H9 (cell line): ENCODE measurements around the gene ANKRD52. TPM values are rescaled to one million over a fixed set of nuclear protein-coding genes. Genes with fewer than 3 reads are reported as not detected.

Experiments
- DNase-seq: peaks from one replicate; pipeline ENCODE4 v3.0.0-alpha.2; 2017
- H2AFZ ChIP-seq: one replicate; pipeline ENCODE4 v1.6.1; 2013; ENCODE audit warnings: mild to moderate bottlenecking, low read length, control low read depth, moderate library complexity
- H2AK5ac ChIP-seq: 2 replicates; pipeline ENCODE4 v1.6.1; 2013; ENCODE audit warnings: low read length, control low read depth, mixed read lengths; ENCODE audit not compliant: insufficient read length
- H2BK120ac ChIP-seq: one replicate; pipeline ENCODE4 v1.6.1; 2013; ENCODE audit warnings: low read depth, mild to moderate bottlenecking, low read length, control low read depth, inconsistent platforms; ENCODE audit not compliant: poor library complexity, severe bottlenecking
- H2BK12ac ChIP-seq: 2 replicates; pipeline ENCODE4 v1.6.1; 2013; ENCODE audit warnings: low read length, control low read depth, mixed read lengths, low read depth; ENCODE audit not compliant: insufficient read length
- H2BK15ac ChIP-seq: 2 replicates; pipeline ENCODE4 v1.6.1; 2013; ENCODE audit warnings: low read depth, low read length, control low read depth
- H2BK20ac ChIP-seq: one replicate; pipeline ENCODE4 v1.6.1; 2013; ENCODE audit warnings: low read depth, mild to moderate bottlenecking, low read length, control low read depth, inconsistent platforms; ENCODE audit not compliant: poor library complexity, severe bottlenecking
- H2BK5ac ChIP-seq: 2 replicates; pipeline ENCODE4 v1.6.1; 2013; ENCODE audit warnings: low read length, control low read depth, mixed read lengths; ENCODE audit not compliant: insufficient read length
- H3K14ac ChIP-seq: 2 replicates; pipeline ENCODE4 v1.6.1; 2013; ENCODE audit warnings: low read length, control low read depth; ENCODE audit not compliant: insufficient read depth
- H3K18ac ChIP-seq: 2 replicates; pipeline ENCODE4 v1.6.1; 2013; ENCODE audit warnings: low read depth, mild to moderate bottlenecking, mixed read lengths, low read length, control low read depth; ENCODE audit not compliant: insufficient read length
- H3K23ac ChIP-seq: 2 replicates; pipeline ENCODE4 v1.6.1; 2013; ENCODE audit warnings: low read length, control low read depth, mixed read lengths, low read depth; ENCODE audit not compliant: insufficient read length
- H3K23me2 ChIP-seq: 2 replicates; pipeline ENCODE4 v1.6.1; 2013; ENCODE audit warnings: low read depth, mild to moderate bottlenecking, mixed read lengths, low read length, control low read depth; ENCODE audit not compliant: insufficient read length, poor library complexity, severe bottlenecking
- H3K27ac ChIP-seq: 2 replicates; pipeline ENCODE4 v1.5.1; 2013; ENCODE audit warnings: low read length, control low read depth, mixed read lengths, low read depth; ENCODE audit not compliant: insufficient read length
- H3K27me3 ChIP-seq: 2 replicates; pipeline ENCODE4 v1.6.1; 2013; ENCODE audit warnings: low read length, control low read depth, inconsistent platforms; ENCODE audit not compliant: insufficient read depth
- H3K4ac ChIP-seq: 2 replicates; pipeline ENCODE4 v1.6.1; 2013; ENCODE audit warnings: low read depth, mild to moderate bottlenecking, control low read depth, inconsistent platforms, low read length, moderate library complexity
- H3K4me1 ChIP-seq: 2 replicates; pipeline ENCODE4 v1.6.1; 2013; ENCODE audit warnings: low read length, control low read depth, inconsistent platforms; ENCODE audit not compliant: insufficient read depth
- H3K4me2 ChIP-seq: 2 replicates; pipeline ENCODE4 v1.6.1; 2013; ENCODE audit warnings: low read length, control low read depth, mixed read lengths; ENCODE audit not compliant: insufficient read length, insufficient read depth
- H3K56ac ChIP-seq: 2 replicates; pipeline ENCODE4 v1.6.1; 2013; ENCODE audit warnings: low read depth, mild to moderate bottlenecking, mixed read lengths, low read length, control low read depth; ENCODE audit not compliant: insufficient read length
- H3K79me1 ChIP-seq: 2 replicates; pipeline ENCODE4 v1.6.1; 2013; ENCODE audit warnings: low read depth, mild to moderate bottlenecking, moderate library complexity, low read length, control low read depth, inconsistent platforms; ENCODE audit not compliant: insufficient read depth, poor library complexity, severe bottlenecking
- H3K79me2 ChIP-seq: 2 replicates; pipeline ENCODE4 v1.6.1; 2013; ENCODE audit warnings: low read length, control low read depth, inconsistent platforms; ENCODE audit not compliant: insufficient read depth
- H3K9ac ChIP-seq: 2 replicates; pipeline ENCODE4 v1.6.1; 2013; ENCODE audit warnings: low read length, control low read depth, mixed read lengths; ENCODE audit not compliant: insufficient read length; ENCODE audit errors: extremely low read depth
- H3K9me3 ChIP-seq: one replicate; pipeline ENCODE4 v1.6.1; 2013; ENCODE audit warnings: low read depth, low read length, inconsistent platforms; ENCODE audit not compliant: control insufficient read depth
- H3T11ph ChIP-seq: one replicate; pipeline ENCODE4 v1.6.1; 2013; ENCODE audit warnings: mild to moderate bottlenecking, low read length, control low read depth, inconsistent platforms
- H4K20me1 ChIP-seq: one replicate; pipeline ENCODE4 v1.6.1; 2013; ENCODE audit not compliant: control insufficient read depth, insufficient read length, insufficient read depth
- H4K5ac ChIP-seq: 2 replicates; pipeline ENCODE4 v1.6.1; 2013; ENCODE audit warnings: low read depth, mild to moderate bottlenecking, mixed read lengths, low read length, control low read depth; ENCODE audit not compliant: insufficient read length
- H4K8ac ChIP-seq: replicated peaks from 2 replicates; pipeline ENCODE4 v1.6.1; 2013; ENCODE audit warnings: low read length, control low read depth, mixed read lengths, low read depth; ENCODE audit not compliant: insufficient read length
- H4K91ac ChIP-seq: 2 replicates; pipeline ENCODE4 v1.6.1; 2013; ENCODE audit warnings: low read depth, mild to moderate bottlenecking, moderate library complexity, mixed read lengths, low read length, control low read depth; ENCODE audit not compliant: insufficient read length
- H3K27ac Mint-ChIP-seq, 3 experiments: 2 replicates in 2 of 3; 3 replicates in 1 of 3; pipeline ENCODE4 v1.8.0; 2020 to 2021; ENCODE audit warnings: mixed read lengths in 3 of 3, mild to moderate bottlenecking in 1 of 3, moderate library complexity in 1 of 3
- H3K27me3 Mint-ChIP-seq: 2 replicates; pipeline ENCODE4 v1.8.0; 2021; ENCODE audit warnings: low read depth, mild to moderate bottlenecking, moderate library complexity, mixed read lengths
- H3K36me3 Mint-ChIP-seq, 3 experiments: 2 replicates in 2 of 3; 3 replicates in 1 of 3; pipeline ENCODE4 v1.8.0; 2020 to 2021; ENCODE audit warnings: low read depth in 3 of 3, mixed read lengths in 3 of 3; ENCODE audit not compliant: insufficient read depth in 1 of 3
- H3K4me1 Mint-ChIP-seq, 2 experiments: 2 replicates each; pipeline ENCODE4 v1.8.0; 2020; ENCODE audit warnings: mixed read lengths in 2 of 2
- H3K4me3 Mint-ChIP-seq, 2 experiments: 2 replicates in 1 of 2; 3 replicates in 1 of 2; pipeline ENCODE4 v1.8.0; 2020 to 2021; ENCODE audit warnings: mild to moderate bottlenecking in 2 of 2, mixed read lengths in 2 of 2, moderate library complexity in 1 of 2
- H3K9me3 Mint-ChIP-seq, 2 experiments: 2 replicates in 1 of 2; 3 replicates in 1 of 2; pipeline ENCODE4 v1.8.0; 2020; ENCODE audit warnings: mild to moderate bottlenecking in 2 of 2, mixed read lengths in 2 of 2, moderate library complexity in 1 of 2
- CTCF ChIP-seq: fragments of 200-600 bp; sonication (generic); conservative IDR thresholded peaks from 3 replicates; pipeline ENCODE4 v1.8.0; 2021; ENCODE audit warnings: antibody characterized with exemption, mild to moderate bottlenecking
- WGBS: extraction: QIAGEN DNeasy Blood & Tissue Kit; methylation state at CpG from one replicate; pipeline ENCODE4 v1.1.7; 2013; ENCODE audit warnings: missing lambda C conversion rate, low lambda C conversion rate, mixed read lengths; ENCODE audit not compliant: insufficient read length; ENCODE audit errors: extremely low coverage; 5-methylcytosine and 5-hydroxymethylcytosine counted together
- total RNA-seq: library from RNA; stranded (reverse); gene quantifications from 2 replicates; pipeline ENCODE4 v1.2.1, GENCODE V29; 2021

The ANKRD52 gene
- total RNA-seq, 1 experiment from 2014 or later: 33.4 TPM

GRCh38 chr12:56298828-56299227, 40.6 kb upstream of the ANKRD52 start:
- peaks cover 15% of the 10 kb centered on the region; the same call in 1 of the 2 replicates for H3K79me2 ChIP-seq
- peaks cover 15% of the 10 kb centered on the region for H3K79me1 ChIP-seq
- H3K27ac ChIP-seq: no peak overlapping the region
- H2BK20ac ChIP-seq: no peak overlapping the region
- H4K91ac ChIP-seq: no peak overlapping the region
- no peaks in the 10 kb centered on the region for H3K9me3 Mint-ChIP-seq
- no peak overlapping the region for H3K18ac ChIP-seq
- no peak overlapping the region for H3T11ph ChIP-seq
- H3K27ac Mint-ChIP-seq: no peak overlapping the region
- peaks cover 15 to 19% of the 10 kb centered on the region in 2 experiments for H3K4me1 Mint-ChIP-seq
- no peak overlapping the region for H2BK5ac ChIP-seq
- peaks cover 4 to 38% (median 14%) of the 10 kb centered on the region in 3 experiments; a peak in 6 of 7 replicates for H3K36me3 Mint-ChIP-seq
- H3K9ac ChIP-seq: peak overlapping the region; percentile 87
- no peak overlapping the region for H3K56ac ChIP-seq
- H2BK12ac ChIP-seq: no peak overlapping the region
- no peak for TF ChIP-seq CTCF
- no peak overlapping the region for H3K23ac ChIP-seq
- no peak for DNase-seq
- no peak overlapping the region for H4K8ac ChIP-seq
- no peaks in the 10 kb centered on the region for H3K27me3 ChIP-seq
- peak overlapping the region; percentile 95 to 96 for H3K4me3 Mint-ChIP-seq
- H2AK5ac ChIP-seq: no peak overlapping the region
- no peak overlapping the region for H4K5ac ChIP-seq
- no peak overlapping the region for H2BK120ac ChIP-seq
- no peaks in the 10 kb centered on the region for H3K9me3 ChIP-seq
- no peak overlapping the region for H3K4ac ChIP-seq
- no CpG with 5 or more reads among the region's 5 CpGs for WGBS
- H4K20me1 ChIP-seq: no peaks in the 10 kb centered on the region
- H3K23me2 ChIP-seq: peaks cover 11% of the 10 kb centered on the region
- no peak overlapping the region for H2BK15ac ChIP-seq
- H3K4me2 ChIP-seq: peak overlapping the region; percentile 96
- H3K4me1 ChIP-seq: no peaks in the 10 kb centered on the region; the same call in 1 of the 2 replicates
- H3K27me3 Mint-ChIP-seq: no peaks in the 10 kb centered on the region
- no peak overlapping the region for H3K14ac ChIP-seq
- no peak overlapping the region for H2AFZ ChIP-seq
